Sciatic nerve (tissue), 2 donors: ENCODE measurements around the gene CCDC92. TPM values are rescaled to one million over a fixed set of nuclear protein-coding genes. Genes with fewer than 3 reads are reported as not detected.

ENCODE experiments used
- ATAC-seq: fragments of 200-7000 bp; cut with Tn5 transposase; one replicate; pipeline ENCODE4 v1.9.1; 2020; ENCODE audit warnings: mild to moderate bottlenecking, moderate library complexity
- DNase-seq: peaks from one replicate; pipeline ENCODE4 v3.0.0-alpha.2; 2020; ENCODE audit warnings: low spot score
- intact Hi-C: fragments of 100-400 bp; cut with DNase I; formaldehyde crosslinking; loops from one replicate; pipeline ENCODE4 v1.14.2; 2022
- total RNA-seq: library from RNA; stranded (reverse); fragmentation: NEBNext Ultra II Directional; extraction: Animal tissue kit (Norgen Biotek cat#: 25700); gene quantifications from one replicate; pipeline ENCODE4 v1.2.1, GENCODE V29; 2021
- donor health status: DM: no; HTN: no; CAD: no.
- donor health status: DM: no; HTN: no; CAD: no.

CCDC92 gene
- total RNA-seq, 1 donor from 2014 or later, result 49.2 TPM

DNA sequence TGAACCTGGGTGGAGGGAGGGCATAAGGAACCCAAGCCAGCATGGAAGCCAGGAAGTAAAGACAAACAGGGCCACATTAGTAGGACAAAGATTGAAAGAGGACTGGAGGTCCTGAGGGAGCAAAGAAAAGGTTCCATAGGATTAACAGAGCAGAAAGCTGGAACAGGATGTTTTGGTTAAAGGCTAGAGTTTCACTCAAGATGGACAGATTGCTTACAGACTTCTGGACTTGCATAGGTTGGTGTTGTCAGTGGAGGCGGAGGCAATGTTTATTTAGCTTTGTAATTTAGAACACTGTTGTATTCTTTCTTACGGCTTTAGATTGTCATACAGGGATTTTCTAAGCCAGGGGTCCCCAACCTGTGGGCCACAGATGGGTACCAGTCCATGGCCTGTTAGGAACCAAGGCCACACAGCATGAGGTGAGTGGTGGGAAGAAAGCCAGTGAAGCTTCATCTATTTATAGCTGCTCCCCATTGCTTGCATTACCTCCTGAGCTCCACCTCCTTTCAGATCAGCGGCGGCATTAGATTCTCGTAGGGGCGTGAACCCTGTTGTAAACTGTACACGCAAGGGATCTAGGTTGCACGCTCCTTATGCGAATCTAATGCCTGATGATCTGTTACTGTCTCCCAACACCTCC lies 31.7 kb upstream of the CCDC92 start:
- DNase-seq, result no peak
- intact Hi-C loops, result no loop called here
- ATAC-seq, result no peak

GRCh38 chr12:124002654-124003053 lies 30.0 kb upstream of the CCDC92 start:
- ATAC-seq (no peak), DNase-seq (no peak)
- intact Hi-C loops, result no loop called here

GRCh38 chr12:124002021-124002644 lies 29.5 kb upstream of the CCDC92 start:
- intact Hi-C loops, result no loop called here
- no peak for ATAC-seq
- DNase-seq, result no peak

GRCh38 chr12:124001343-124001742 lies 28.7 kb upstream of the CCDC92 start:
- intact Hi-C loops, result no loop called here
- no peak for DNase-seq
- ATAC-seq, result no peak

DNA sequence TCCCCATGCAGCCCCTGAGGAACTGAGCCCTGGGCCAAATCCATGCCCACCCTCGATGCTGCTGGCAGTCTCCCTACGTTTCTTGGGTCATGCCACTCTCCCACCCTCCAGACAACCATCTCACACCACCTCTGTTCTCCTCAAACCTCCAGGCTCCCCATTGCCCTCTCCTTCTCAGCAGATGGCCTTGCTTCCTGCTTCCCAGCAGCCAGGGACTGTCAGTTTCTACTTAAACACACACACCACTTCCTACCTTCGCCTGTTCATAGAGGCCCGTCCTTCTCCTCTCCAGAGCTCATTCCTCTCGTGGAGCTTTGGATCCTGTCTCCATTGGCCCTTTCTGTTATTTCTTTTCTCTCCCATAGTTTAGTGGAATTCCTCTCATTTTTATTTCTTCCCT lies 27.5 kb upstream of the CCDC92 start:
- DNase-seq (no peak), ATAC-seq (no peak)
- intact Hi-C loops, result no loop called here

GRCh38 chr12:123998991-123999359 lies 26.3 kb upstream of the CCDC92 start:
- DNase-seq, result no peak
- no peak for ATAC-seq
- intact Hi-C loops, result no loop called here

- intact Hi-C loops, result no loop called here
- DNase-seq (no peak), ATAC-seq (no peak)
These were observed 25.8 kb upstream of the CCDC92 start for GRCh38 chr12:123998344-123998990.

GRCh38 chr12:123997908-123998307 lies 25.3 kb upstream of the CCDC92 start:
- ATAC-seq (no peak), DNase-seq (no peak)
- intact Hi-C loops, result no loop called here

GRCh38 chr12:123997033-123997822 lies 24.6 kb upstream of the CCDC92 start:
- DNase-seq (no peak), ATAC-seq (no peak)
- intact Hi-C loops, result no loop called here

GRCh38 chr12:123996581-123996980 lies 23.9 kb upstream of the CCDC92 start:
- intact Hi-C loops, result no loop called here
- ATAC-seq, result no peak
- no peak for DNase-seq

GRCh38 chr12:123995023-123995748 lies 22.6 kb upstream of the CCDC92 start:
- intact Hi-C loops, result no loop called here
- no peak for DNase-seq
- ATAC-seq, result no peak

GRCh38 chr12:123992118-123992825 lies 19.6 kb upstream of the CCDC92 start:
- DNase-seq (no peak), ATAC-seq (no peak)
- intact Hi-C loops, result no loop called here

DNA sequence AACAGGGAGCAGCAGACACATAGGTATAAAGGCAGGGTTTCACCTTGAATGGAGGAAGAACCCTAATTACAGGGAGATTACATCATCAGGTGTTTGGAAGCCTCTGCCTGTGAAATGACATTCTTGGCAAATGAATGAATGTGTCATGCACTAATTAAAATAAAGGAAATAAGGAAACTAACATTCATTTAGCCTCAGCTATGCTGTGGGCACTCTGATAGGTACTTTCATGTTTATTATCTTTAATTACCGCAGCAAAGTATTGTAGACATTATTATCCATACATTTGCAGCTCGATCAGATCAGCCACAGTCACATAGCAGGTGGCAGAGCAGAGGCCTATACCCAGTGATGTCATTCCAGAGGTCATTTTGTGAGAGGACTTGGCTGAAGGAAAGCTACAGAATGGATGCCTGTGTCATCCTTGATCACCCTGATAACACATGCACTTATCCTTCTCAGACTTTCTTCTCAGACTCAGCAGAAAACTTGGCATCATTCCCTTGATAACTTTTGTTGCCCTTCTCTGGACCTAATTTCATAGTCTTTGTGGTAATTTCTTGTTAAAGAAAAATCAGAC lies 18.8 kb upstream of the CCDC92 start:
- DNase-seq, result no peak
- intact Hi-C loops, result no loop called here
- no peak for ATAC-seq

GRCh38 chr12:123990511-123990910 lies 17.9 kb upstream of the CCDC92 start:
- DNase-seq, result no peak

DNA sequence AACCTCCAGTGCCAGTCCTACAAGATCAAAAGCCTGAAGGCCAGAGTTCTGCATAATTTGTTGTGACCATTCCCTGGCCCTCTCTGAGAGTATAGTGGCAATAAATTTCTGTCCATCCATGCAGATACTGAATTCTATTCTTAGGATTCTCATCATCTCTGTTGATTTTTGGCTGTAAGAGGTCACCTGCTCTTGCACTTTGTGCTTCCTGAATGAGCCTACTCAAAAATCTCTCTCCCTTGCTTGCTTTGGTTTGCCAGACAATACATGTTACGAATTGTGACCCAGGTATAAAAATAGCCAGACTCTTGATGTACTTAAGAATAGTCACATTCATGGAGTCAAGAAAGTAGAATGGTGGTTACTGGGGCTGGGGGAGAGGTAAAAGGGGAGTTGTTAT lies 17.1 kb upstream of the CCDC92 start:
- intact Hi-C loops, result no loop called here
- no peak for ATAC-seq
- DNase-seq, result no peak

More at GRCh38 chr12:123990511-123990910, 17.9 kb upstream of the CCDC92 start:
- intact Hi-C loops, result no loop called here
- peak; percentile 83 for ATAC-seq

GRCh38 chr12:123989168-123989567 lies 16.5 kb upstream of the CCDC92 start:
- no peak for DNase-seq
- ATAC-seq, result no peak
- intact Hi-C loops, result no loop called here

DNA sequence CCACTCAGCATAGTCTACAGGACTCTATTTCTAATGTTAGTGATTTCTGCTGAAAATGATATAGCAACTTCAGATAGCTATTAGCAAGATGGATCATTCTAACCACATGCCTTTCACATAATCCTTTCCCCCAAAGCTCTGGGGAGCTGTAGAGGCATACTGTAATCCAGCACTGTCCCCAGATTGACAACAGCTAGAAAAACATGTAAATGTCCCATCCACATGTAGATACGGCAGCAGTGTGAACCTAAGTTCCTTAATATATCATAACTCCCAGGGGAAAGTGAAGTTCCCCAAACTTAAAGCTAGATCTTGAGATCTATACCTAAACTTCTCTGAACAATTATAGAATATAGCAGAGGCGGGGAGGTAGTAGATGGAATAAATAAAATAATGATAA lies 14.4 kb upstream of the CCDC92 start:
- DNase-seq (no peak), ATAC-seq (no peak)
- intact Hi-C loops, result no loop called here

- DNase-seq (no peak), ATAC-seq (peak; percentile 39)
- intact Hi-C loops, result no loop called here
These were observed 13.8 kb upstream of the CCDC92 start for GRCh38 chr12:123986374-123986965.
